Measurements from ENCODE around the gene DBN1.

GRCh38 chr5:177498013-177498787 is 24.8 kb upstream of the DBN1 start:
- TF ChIP-seq CTCF (IDR thresholded peaks at IDR 0.05) (no peak), MXI1 (IDR thresholded peaks at IDR 0.05; ENCODE audit: low read depth, low read length) (no peak), USF1 (IDR thresholded peaks at IDR 0.05; ENCODE audit: borderline replicate concordance, low read depth) (no peak), EP300 (IDR thresholded peaks at IDR 0.05; ENCODE audit: borderline replicate concordance in 1 of 2, low read depth in 1 of 2, low read length in 1 of 2) (no peak), TAF1 (IDR thresholded peaks at IDR 0.05; ENCODE audit: borderline replicate concordance, low read depth, low read length) (no peak), POLR2AphosphoS5 (IDR thresholded peaks at IDR 0.05; ENCODE audit: low read depth, low read length) (no peak), FOXJ3 (CRISPR knock-in tag; IDR thresholded peaks at IDR 0.05) (no peak), TCF12 (IDR thresholded peaks at IDR 0.05) (no peak), PBX3 (IDR thresholded peaks at IDR 0.05) (no peak)

All from SK-N-SH (cell line).